Fibroblast of villous mesenchyme (primary cell): Measurements from ENCODE around the gene MARK1. TPM values are rescaled to one million over a fixed set of nuclear protein-coding genes. Genes with fewer than 3 reads are reported as not detected.

ENCODE experiments used
- DNase-seq: peaks from one replicate; pipeline ENCODE4 v3.0.0-alpha.2; 2010; ENCODE audit warnings: low read depth
- H3K4me3 ChIP-seq: 2 replicates; pipeline ENCODE4 v1.5.1; 2011; ENCODE audit warnings: low read depth, mild to moderate bottlenecking, low read length
- CTCF ChIP-seq: IDR thresholded peaks from 2 replicates; pipeline ENCODE4 v1.5.1; 2012; ENCODE audit warnings: low read depth, mild to moderate bottlenecking, low read length; ENCODE audit not compliant: insufficient read depth
- total RNA-seq: library from RNA; depleted of rRNA; stranded (reverse); fragments of >200 nt; gene quantifications from 2 replicates; pipeline ENCODE4 v1.2.3, GENCODE V29; 2012

The MARK1 gene
- total RNA-seq, 1 donor: 0.86 TPM

GRCh38 chr1:220511785-220512184 is 16.2 kb upstream of the MARK1 start:
- DNase-seq: no peak
- no peak overlapping the region for H3K4me3 ChIP-seq
- peak; percentile 19 for TF ChIP-seq CTCF

- DNase-seq: no peak
- TF ChIP-seq CTCF: no peak
- H3K4me3 ChIP-seq: no peak overlapping the region
Measured at GRCh38 chr1:220513834-220514233, 14.1 kb upstream of the MARK1 start.

- H3K4me3 ChIP-seq: no peak overlapping the region
- no peak for DNase-seq
- TF ChIP-seq CTCF: no peak
Measured at GRCh38 chr1:220514256-220514655, 13.7 kb upstream of the MARK1 start.

GRCh38 chr1:220516014-220516721 is 11.8 kb upstream of the MARK1 start:
- no peak for DNase-seq
- no peak overlapping the region for H3K4me3 ChIP-seq
- TF ChIP-seq CTCF: no peak

- TF ChIP-seq CTCF: no peak
- H3K4me3 ChIP-seq: no peak overlapping the region
- no peak for DNase-seq
Measured at GRCh38 chr1:220516722-220517042, 11.3 kb upstream of the MARK1 start.

GRCh38 chr1:220521778-220522177 is 6.2 kb upstream of the MARK1 start:
- no peak for DNase-seq
- no peak for TF ChIP-seq CTCF
- no peak overlapping the region for H3K4me3 ChIP-seq

- DNase-seq: no peak
- no peak overlapping the region for H3K4me3 ChIP-seq
- no peak for TF ChIP-seq CTCF
Measured at GRCh38 chr1:220526294-220526693, 1.6 kb upstream of the MARK1 start.
